ENCODE measurements around the gene BPI.

DNA sequence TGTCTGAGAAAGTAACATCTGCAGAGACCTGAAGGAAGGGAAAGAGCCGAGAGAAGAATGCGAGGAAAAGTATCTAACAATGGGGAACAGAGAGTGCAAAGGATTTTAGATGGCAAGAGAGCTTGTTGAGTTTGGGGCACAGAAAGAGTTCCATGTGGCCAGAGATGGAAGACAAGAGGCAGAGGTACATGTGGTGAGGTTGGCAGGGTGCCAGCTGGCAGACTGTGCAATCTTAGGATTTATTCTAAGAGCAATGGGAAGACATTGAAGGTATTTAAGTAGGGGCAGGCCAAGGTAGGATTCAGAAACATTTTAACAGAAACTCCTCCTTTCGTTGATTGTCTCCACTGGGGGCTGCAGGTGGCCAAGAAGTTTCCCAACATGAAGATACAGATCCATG, 21.9 kb downstream of the BPI start:
- no peak for TF ChIP-seq CTCF (optimal IDR thresholded peaks at IDR 0.05 in 1 of 3, IDR thresholded peaks at IDR 0.05 in 1 of 3, conservative IDR thresholded peaks at IDR 0.05 in 1 of 3; ENCODE audit: extremely low read depth in 1 of 3, insufficient read depth in 2 of 3, low read length in 3 of 3)
- no peak for TF ChIP-seq EZH2 (IDR thresholded peaks at IDR 0.05; ENCODE audit: low read length)

Measured in keratinocyte (primary cell).